Lung (tissue), 12 donors: ENCODE data around the gene CELSR1. TPM values are rescaled to one million over a fixed set of nuclear protein-coding genes. Genes with fewer than 3 reads are reported as not detected.

ENCODE experiments used
- ATAC-seq: fragments of 200-7000 bp; cut with Tn5 transposase; one replicate; pipeline ENCODE4 v1.9.1; 2020; ENCODE audit warnings: moderate number of reproducible peaks; ENCODE audit not compliant: insufficient read depth, low FRiP score
- DNase-seq, 3 donors: peaks; one replicate each; pipeline ENCODE4 v3.0.0-alpha.2; 2013 to 2017
- H3K27ac ChIP-seq, 2 donors: one replicate each; pipeline ENCODE4 v1.5.1; 2013; ENCODE audit warnings: mild to moderate bottlenecking in 2 of 2, moderate library complexity in 2 of 2, control low read depth in 1 of 2, inconsistent platforms in 1 of 2, low read depth in 1 of 2, low read length in 1 of 2
- H3K27me3 ChIP-seq, 3 donors: one replicate each; pipeline ENCODE4 v1.5.1; 2013; ENCODE audit warnings: low read length in 2 of 3; ENCODE audit not compliant: control insufficient read depth in 3 of 3, insufficient read depth in 3 of 3
- H3K36me3 ChIP-seq, 4 donors: one replicate each; pipeline ENCODE4 v1.5.1; 2013; ENCODE audit warnings: low read length in 4 of 4, mild to moderate bottlenecking in 1 of 4, moderate library complexity in 1 of 4; ENCODE audit not compliant: control insufficient read depth in 4 of 4, insufficient read depth in 4 of 4
- H3K4me1 ChIP-seq, 5 donors: one replicate each; pipeline ENCODE4 v1.5.1; 2013; ENCODE audit warnings: low read length in 5 of 5, mild to moderate bottlenecking in 2 of 5, moderate library complexity in 1 of 5; ENCODE audit not compliant: control insufficient read depth in 5 of 5, insufficient read depth in 5 of 5
- H3K4me3 ChIP-seq: one replicate; pipeline ENCODE4 v1.5.1; 2013; ENCODE audit warnings: mild to moderate bottlenecking, control low read depth, moderate library complexity
- H3K9ac ChIP-seq, 2 donors: one replicate each; pipeline ENCODE4 v1.5.1; 2013; ENCODE audit warnings: low read length in 2 of 2, control low read depth in 1 of 2; ENCODE audit not compliant: insufficient read depth in 1 of 2
- H3K9me3 ChIP-seq, 4 donors: one replicate each; pipeline ENCODE4 v1.5.1; 2013; ENCODE audit warnings: low read length in 3 of 4, mild to moderate bottlenecking in 1 of 4, moderate library complexity in 1 of 4; ENCODE audit not compliant: control insufficient read depth in 4 of 4, insufficient read depth in 3 of 4
- CTCF ChIP-seq: IDR thresholded peaks from 2 replicates; pipeline ENCODE4 v1.5.1; 2012; ENCODE audit warnings: mild to moderate bottlenecking; ENCODE audit errors: control extremely low read depth, extremely low read depth
- WGBS, 2 donors: extraction: QIAGEN DNeasy Blood & Tissue Kit; methylation state at CpG; one replicate each; pipeline ENCODE4 v1.1.7; 2013; 5-methylcytosine and 5-hydroxymethylcytosine counted together
- polyA plus RNA-seq, 2 donors: library from polyadenylated mRNA; stranded (reverse); fragments of 200-250 nt; gene quantifications; one replicate each; pipeline ENCODE4 v1.2.1, GENCODE V29; 2013
- total RNA-seq, 2 donors: library from RNA; depleted of rRNA in 1 of 2; stranded (reverse); fragments of >200 nt in 1 of 2; gene quantifications; one replicate each; pipeline ENCODE4 v1.2.1, GENCODE V29; 2014 to 2021
- donor health status: control.
- donor health status: control.
- donor health status: Bipolar disorder and iron deficiency.
- donor health status: healthy.
- donor health status: DM: yes; HTN: yes; CAD: no.

The CELSR1 gene
- total and polyA plus RNA-seq, 4 donors: 14.0 to 65.9 (median 32.7) TPM

DNA sequence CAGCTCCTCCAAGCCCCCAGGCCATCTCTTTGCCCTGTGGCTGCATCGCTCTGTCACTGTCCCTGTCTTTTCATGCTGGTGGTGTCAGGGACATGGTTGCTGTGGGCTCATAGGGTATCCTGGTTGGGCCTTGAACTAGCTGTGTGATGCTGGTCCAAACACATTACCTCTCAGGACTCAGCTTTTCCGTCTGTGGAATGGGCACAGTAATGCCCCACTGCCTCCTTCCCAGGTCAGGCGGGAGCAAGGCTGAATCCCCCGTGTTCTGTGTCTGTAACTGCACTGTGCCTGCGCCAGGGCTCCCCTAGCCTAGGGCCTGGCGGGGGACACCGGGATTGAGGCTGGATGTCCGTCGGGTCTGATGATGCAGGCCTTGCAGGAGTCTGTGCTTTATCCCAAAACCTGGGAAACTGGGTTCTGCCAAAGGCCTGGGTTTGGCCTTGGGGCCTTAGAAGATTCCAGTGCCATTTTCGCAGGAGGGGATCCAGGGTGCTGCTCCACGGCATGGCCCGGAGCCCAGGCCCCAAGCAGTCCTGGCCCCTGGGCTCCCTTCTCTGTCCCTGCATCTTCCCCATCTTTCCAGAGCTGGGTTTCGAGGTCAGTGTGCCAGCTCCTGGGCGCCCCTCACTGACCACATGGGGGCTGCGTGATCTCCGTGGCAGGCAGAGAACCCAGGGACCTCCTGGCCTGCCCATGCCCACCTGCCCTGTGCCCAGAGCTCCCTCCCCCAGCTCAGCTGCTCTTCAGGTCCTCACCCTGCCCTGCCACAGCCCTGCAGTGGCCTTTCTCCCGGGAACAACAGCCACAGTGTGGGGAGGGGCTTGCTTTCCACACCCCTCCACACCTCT is 32.7 kb upstream of the CELSR1 start:
- peaks cover 0 to 7% (median 0%) of the 10 kb centered on the region in 5 donors for H3K4me1 ChIP-seq
- 90 to 93% methylated on average over 17 of the region's 17 CpGs for WGBS, 2 donors
- H3K9ac ChIP-seq: no peak overlapping the region
- H3K4me3 ChIP-seq: no peak overlapping the region
- no peak for ATAC-seq
- H3K27ac ChIP-seq: no peak overlapping the region
- H3K36me3 ChIP-seq: no peaks in the 10 kb centered on the region
- DNase-seq: no peak
- no peaks in the 10 kb centered on the region for H3K27me3 ChIP-seq
- peaks cover 0 to 7% (median under 1%) of the 10 kb centered on the region in 4 donors for H3K9me3 ChIP-seq
- no peak for TF ChIP-seq CTCF

- H3K27me3 ChIP-seq: no peaks in the 10 kb centered on the region
- H3K4me3 ChIP-seq: no peak overlapping the region
- TF ChIP-seq CTCF: no peak
- ATAC-seq (no peak), DNase-seq (no peak)
- 82 to 83% methylated on average over 23 of the region's 23 CpGs for WGBS, 2 donors
- H3K9ac ChIP-seq: no peak overlapping the region
- no peaks in the 10 kb centered on the region for H3K36me3 ChIP-seq
- H3K27ac ChIP-seq: no peak overlapping the region
- peaks cover 0 to 7% (median under 1%) of the 10 kb centered on the region in 4 donors for H3K9me3 ChIP-seq
- peaks cover 0 to 2% (median 0%) of the 10 kb centered on the region in 5 donors for H3K4me1 ChIP-seq
These were observed 31.8 kb upstream of the CELSR1 start for GRCh38 chr22:46569055-46569847.

DNA sequence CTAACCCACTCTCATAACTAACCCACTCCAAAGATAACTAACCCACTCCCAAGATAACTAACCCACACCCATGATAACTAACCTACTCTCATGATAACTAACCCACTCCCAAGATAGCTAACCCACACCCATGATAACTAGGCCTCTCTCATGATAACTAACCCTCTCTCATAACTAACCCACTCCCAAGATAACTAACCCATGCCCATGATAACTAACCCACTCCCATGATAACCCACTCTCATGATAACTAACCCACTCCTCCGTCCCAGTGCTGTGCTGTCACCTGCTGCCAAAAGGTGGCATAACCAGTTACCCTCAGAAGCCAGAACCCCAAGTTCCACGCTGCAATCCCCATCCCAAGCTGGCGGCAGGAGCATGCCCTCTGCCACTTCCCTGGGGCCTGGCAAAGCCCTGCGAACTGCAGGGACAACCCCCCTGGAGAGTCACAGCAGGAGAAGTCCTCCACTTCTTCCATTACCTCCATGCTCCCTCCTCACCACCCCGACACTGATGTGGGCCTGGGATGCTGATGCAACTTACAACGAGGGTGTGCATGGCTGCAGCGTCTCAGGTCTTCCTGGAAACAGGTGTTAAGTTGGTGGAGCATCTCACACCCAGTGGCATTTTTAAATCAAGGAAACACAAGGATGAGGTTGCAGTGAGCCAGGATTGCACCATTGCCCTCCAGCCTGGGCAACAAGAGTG is 30.8 kb upstream of the CELSR1 start:
- Histone ChIP-seq H3K9ac (no peak overlapping the region), H3K27me3 (no peaks in the 10 kb centered on the region), H3K9me3 (peaks cover 0 to 7% (median under 1%) of the 10 kb centered on the region in 4 donors), H3K4me1 (peaks cover 0 to 9% (median 0%) of the 10 kb centered on the region in 5 donors), H3K27ac (no peak overlapping the region), H3K4me3 (no peak overlapping the region), H3K36me3 (no peaks in the 10 kb centered on the region)
- DNase-seq (no peak), ATAC-seq (no peak)
- 59 to 66% methylated on average over 7 of the region's 7 CpGs for WGBS, 2 donors
- TF ChIP-seq CTCF: no peak
